CD8-positive, alpha-beta memory T cell (primary cell): Measurements from ENCODE around the gene ESRP2. TPM values are rescaled to one million over a fixed set of nuclear protein-coding genes. Genes with fewer than 3 reads are reported as not detected.

Source experiments
- CTCF ChIA-PET: fragments of 350-600 bp; sonication (Branson Sonifier 250); formaldehyde crosslinking; loops from one replicate; lab custom pipeline; 2021; ENCODE audit warnings: antibody characterized with exemption; lab: Charles Lee
- POLR2A ChIA-PET: fragments of 350-600 bp; sonication (Branson Sonifier 250); formaldehyde crosslinking; loops from one replicate; lab custom pipeline; 2021; ENCODE audit warnings: antibody characterized with exemption; lab: Charles Lee
- DNase-seq, 5 donors: peaks; one replicate each; pipeline versions ENCODE4 v3.0.0 to v3.0.0-alpha.2; 2020 to 2022; ENCODE audit warnings: mixed read lengths in 1 of 5
- H3K27ac ChIP-seq: one replicate; pipeline ENCODE4 v1.7.0; 2013; ENCODE audit warnings: low read depth, mild to moderate bottlenecking, low read length, moderate library complexity
- H3K27me3 ChIP-seq: 2 replicates; pipeline ENCODE4 v1.7.0; 2013; ENCODE audit warnings: low read length, mild to moderate bottlenecking; ENCODE audit not compliant: insufficient read depth, poor library complexity, severe bottlenecking
- H3K36me3 ChIP-seq: 2 replicates; pipeline ENCODE4 v1.7.0; 2013; ENCODE audit warnings: mild to moderate bottlenecking, low read length, moderate library complexity; ENCODE audit not compliant: insufficient read depth
- H3K4me1 ChIP-seq: 2 replicates; pipeline ENCODE4 v1.7.0; 2013; ENCODE audit warnings: mild to moderate bottlenecking, low read length, moderate library complexity; ENCODE audit not compliant: insufficient read depth
- H3K4me3 ChIP-seq: 2 replicates; pipeline ENCODE4 v1.7.0; 2013; ENCODE audit warnings: mild to moderate bottlenecking, low read length
- H3K9me3 ChIP-seq: 2 replicates; pipeline ENCODE4 v1.7.0; 2013; ENCODE audit warnings: mild to moderate bottlenecking, low read length
- H3K27ac Mint-ChIP-seq, 8 donors: one replicate each; pipeline ENCODE4 v1.8.0; 2020 to 2021; ENCODE audit warnings: mixed read lengths in 8 of 8, mild to moderate bottlenecking in 6 of 8, inconsistent platforms in 3 of 8, moderate library complexity in 3 of 8
- H3K27me3 Mint-ChIP-seq, 2 donors: one replicate each; pipeline ENCODE4 v1.8.0; 2020 to 2021; ENCODE audit warnings: mixed read lengths in 2 of 2, mild to moderate bottlenecking in 1 of 2, moderate library complexity in 1 of 2
- H3K36me3 Mint-ChIP-seq, 3 donors: one replicate each; pipeline ENCODE4 v1.8.0; 2020 to 2021; ENCODE audit warnings: mixed read lengths in 3 of 3, inconsistent platforms in 1 of 3, mild to moderate bottlenecking in 1 of 3
- H3K4me1 Mint-ChIP-seq, 3 donors: one replicate each; pipeline ENCODE4 v1.8.0; 2020 to 2021; ENCODE audit warnings: mixed read lengths in 3 of 3, inconsistent platforms in 1 of 3, mild to moderate bottlenecking in 1 of 3
- H3K4me3 Mint-ChIP-seq, 7 donors: one replicate each; pipeline ENCODE4 v1.8.0; 2020 to 2021; ENCODE audit warnings: mixed read lengths in 7 of 7, mild to moderate bottlenecking in 6 of 7, moderate library complexity in 4 of 7, inconsistent platforms in 2 of 7
- H3K9me3 Mint-ChIP-seq, 5 donors: one replicate each; pipeline ENCODE4 v1.8.0; 2020 to 2022; ENCODE audit warnings: mixed read lengths in 5 of 5, mild to moderate bottlenecking in 3 of 5, moderate library complexity in 2 of 5, inconsistent platforms in 1 of 5
- polyA plus RNA-seq: library from polyadenylated mRNA; unstranded; fragments of 300-500 nt; fragmentation: Illumina TruSeq; gene quantifications from one replicate; pipeline ENCODE4 v1.2.3, GENCODE V29; 2021
- total RNA-seq, 2 experiments: library from RNA; stranded (reverse); gene quantifications; one replicate each; pipeline ENCODE4 v1.2.3, GENCODE V29; 2021

The ESRP2 gene
- total and polyA plus RNA-seq, 3 experiments from 2014 or later, result 0.11 to 0.32 (median 0.27) TPM

DNA sequence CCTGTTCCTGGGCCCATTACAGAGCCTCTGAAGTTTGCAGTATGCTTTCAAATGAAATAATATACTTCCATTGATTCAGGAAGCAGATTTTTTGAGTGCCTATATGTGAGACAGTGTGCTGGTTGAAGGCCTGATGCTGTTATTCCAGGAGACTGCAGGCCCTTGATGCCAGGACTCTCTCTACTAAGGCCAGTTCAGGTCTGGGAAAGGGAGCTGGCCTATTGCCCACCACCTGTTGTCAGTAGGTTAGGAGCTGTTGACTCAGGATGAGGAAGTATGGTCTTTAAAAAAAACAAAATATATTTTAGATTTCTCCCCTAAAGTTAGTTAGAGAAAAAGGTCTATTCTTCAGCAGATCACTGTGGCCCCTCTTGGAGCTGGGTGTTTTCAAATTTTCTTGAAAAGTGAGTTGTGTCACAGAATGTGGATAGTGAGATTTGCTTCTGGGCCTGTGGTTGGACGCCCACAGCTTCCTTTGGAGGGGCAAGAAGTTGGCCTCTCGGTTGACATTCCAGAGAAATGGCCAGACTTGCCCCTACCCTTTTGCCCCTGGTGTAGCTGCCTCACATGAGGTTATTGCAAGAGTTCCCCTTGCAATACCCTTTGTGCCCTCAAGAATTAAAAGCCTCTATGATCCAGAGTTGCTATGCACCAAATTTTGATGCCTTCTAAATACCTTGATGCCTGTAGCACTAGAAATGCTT, 7.9 kb downstream of the ESRP2 start:
- peak overlapping the region in 2 of 7 donors; percentile 10 to 46 for H3K4me3 Mint-ChIP-seq
- H3K36me3 ChIP-seq, result peaks cover 4% of the 10 kb centered on the region
- no peak for DNase-seq

DNA sequence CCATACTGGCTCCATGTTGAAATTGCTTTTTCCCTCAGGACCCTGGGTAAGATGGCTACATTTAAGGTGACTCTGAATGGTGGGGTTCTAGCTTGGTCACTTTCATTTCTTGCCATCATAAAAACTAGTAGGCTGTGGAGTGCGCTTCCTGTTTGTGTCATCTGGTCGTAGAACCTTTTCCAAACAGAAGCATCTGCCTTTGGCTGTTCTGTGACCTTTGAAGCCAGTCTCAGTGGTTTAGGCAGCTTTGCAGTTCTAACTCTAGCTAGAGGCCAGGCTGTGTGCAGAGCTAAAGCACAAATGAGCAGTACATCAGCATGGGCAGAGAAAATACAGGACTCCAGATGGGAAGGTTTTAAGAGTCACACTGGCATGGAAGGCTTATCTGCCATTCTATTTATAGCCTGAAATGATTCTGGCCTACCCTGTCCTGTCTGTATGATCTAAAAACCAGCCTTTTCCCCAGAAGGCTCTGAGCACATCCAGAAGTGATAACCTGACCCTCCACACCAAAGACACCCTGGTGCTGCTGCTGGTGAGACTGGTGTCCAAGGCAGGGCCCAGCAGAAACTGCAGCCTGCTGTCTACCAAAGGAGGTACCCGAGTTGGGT, 8.6 kb downstream of the ESRP2 start:
- H3K4me3 ChIP-seq, result no peak overlapping the region

More for the DNA sequence above, 7.9 kb downstream of the ESRP2 start:
- ChIA-PET CTCF (interaction anchor here (0.7 to 2.9 kb wide), 14 partner anchors 9 to 707 kb away, joined by 3 to 12 read pairs (median 4); partner anchors contain the start of genes PRMT7 and SLC7A6OS), POLR2A (interaction anchor here (1.5 kb wide), 1 partner anchor 135 kb away, joined by 7 read pairs; no protein-coding TSS in a partner anchor)
- Histone ChIP-seq H3K27ac (no peak overlapping the region), H3K4me1 (peaks cover 32% of the 10 kb centered on the region), H3K9me3 (no peaks in the 10 kb centered on the region), H3K27me3 (no peaks in the 10 kb centered on the region), H3K4me3 (no peak overlapping the region)
- H3K4me1 Mint-ChIP-seq, result peaks cover 22 to 40% (median 39%) of the 10 kb centered on the region in 3 donors
- H3K36me3 Mint-ChIP-seq, result peaks cover 0 to 54% (median 0%) of the 10 kb centered on the region in 3 donors
- H3K27me3 Mint-ChIP-seq, result peaks cover 0 to 4% of the 10 kb centered on the region in 2 donors
- peak overlapping the region in 7 of 8 donors; percentile 38 to 85 (median 74) for H3K27ac Mint-ChIP-seq
- no peaks in the 10 kb centered on the region for H3K9me3 Mint-ChIP-seq

DNA sequence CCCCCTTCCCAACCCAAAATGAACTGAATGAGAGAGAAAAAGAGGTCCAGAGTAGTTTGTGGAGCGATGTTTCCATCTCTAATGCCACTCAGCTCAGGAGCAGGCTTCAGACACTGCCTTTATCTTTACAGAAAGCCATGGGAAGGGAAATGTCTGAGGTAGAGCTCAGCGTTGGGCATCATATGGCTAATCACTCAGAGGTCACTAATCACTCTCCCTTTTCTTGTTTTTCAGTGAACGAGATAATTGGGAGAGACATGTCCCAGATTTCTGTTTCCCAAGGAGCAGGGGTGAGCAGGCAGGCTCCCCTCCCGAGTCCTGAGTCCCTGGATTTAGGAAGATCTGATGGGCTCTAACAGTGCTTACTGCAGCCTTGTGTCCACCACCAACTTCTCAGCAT, 9.8 kb downstream of the ESRP2 start:
- POLR2A ChIA-PET, result no interaction called here
- Histone ChIP-seq H3K4me1 (peaks cover 32% of the 10 kb centered on the region), H3K36me3 (peaks cover 15% of the 10 kb centered on the region), H3K4me3 (no peak overlapping the region), H3K9me3 (no peaks in the 10 kb centered on the region), H3K27me3 (no peaks in the 10 kb centered on the region), H3K27ac (no peak overlapping the region)
- CTCF ChIA-PET, result interaction anchor here (2.9 kb wide), 1 partner anchor 12 kb away, joined by 12 read pairs; no protein-coding TSS in a partner anchor
- Mint-ChIP-seq H3K4me3 (no peak overlapping the region), H3K4me1 (peaks cover 24 to 47% (median 42%) of the 10 kb centered on the region in 3 donors), H3K36me3 (peaks cover 0 to 65% (median under 1%) of the 10 kb centered on the region in 3 donors), H3K9me3 (no peaks in the 10 kb centered on the region), H3K27me3 (peaks cover 0 to 3% of the 10 kb centered on the region in 2 donors), H3K27ac (peak overlapping the region in 5 of 8 donors; percentile 14 to 77 (median 47))
- DNase-seq, result no peak

More for the DNA sequence above, 8.6 kb downstream of the ESRP2 start:
- Histone ChIP-seq H3K27me3 (no peaks in the 10 kb centered on the region), H3K4me1 (peaks cover 32% of the 10 kb centered on the region), H3K9me3 (no peaks in the 10 kb centered on the region), H3K27ac (no peak overlapping the region), H3K36me3 (peaks cover 10% of the 10 kb centered on the region)
- peaks cover 0 to 60% (median 0%) of the 10 kb centered on the region in 3 donors for H3K36me3 Mint-ChIP-seq
- POLR2A ChIA-PET, result no interaction called here
- H3K27ac Mint-ChIP-seq, result peak overlapping the region in 7 of 8 donors; percentile 7 to 77 (median 42)
- H3K4me1 Mint-ChIP-seq, result peaks cover 22 to 42% (median 40%) of the 10 kb centered on the region in 3 donors
- no peaks in the 10 kb centered on the region for H3K9me3 Mint-ChIP-seq
- DNase-seq, result no peak
- CTCF ChIA-PET, result interaction anchor here (0.9 to 2.9 kb wide), 5 partner anchors 8 to 235 kb away, joined by 3 to 12 read pairs (median 3); partner anchors contain the start of gene NFATC3
- H3K4me3 Mint-ChIP-seq, result peak overlapping the region in 1 of 7 donors; percentile 2
- peaks cover 0 to 4% of the 10 kb centered on the region in 2 donors for H3K27me3 Mint-ChIP-seq

DNA sequence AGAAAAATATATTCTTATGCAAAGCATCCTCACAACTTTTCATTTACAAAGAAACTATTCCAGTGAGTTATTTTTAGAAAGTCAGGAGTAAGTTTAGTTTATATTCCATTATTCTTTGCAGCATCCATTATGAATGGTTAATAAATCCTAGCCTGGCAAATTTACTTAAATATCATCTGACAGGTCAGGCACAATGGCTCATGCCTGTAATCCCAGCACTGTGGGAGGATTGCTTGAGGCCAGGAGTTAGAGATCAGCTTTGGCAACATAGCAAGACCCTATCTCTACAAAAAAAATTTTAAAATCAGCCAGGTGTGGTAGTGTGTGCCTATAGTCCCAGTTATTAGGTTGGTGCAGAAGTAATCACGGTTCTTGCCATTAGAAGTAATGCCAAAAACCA, 12.9 kb downstream of the ESRP2 start:
- ChIA-PET CTCF (no interaction called here), POLR2A (no interaction called here)
- H3K27ac ChIP-seq, result no peak overlapping the region
- no peak for DNase-seq
- no peaks in the 10 kb centered on the region for H3K9me3 ChIP-seq
- H3K27ac Mint-ChIP-seq, result peak overlapping the region in 3 of 8 donors; percentile 9 to 78 (median 22)
- peaks cover 0 to 59% (median 2%) of the 10 kb centered on the region in 3 donors for H3K36me3 Mint-ChIP-seq
- H3K27me3 Mint-ChIP-seq, result no peaks in the 10 kb centered on the region
- no peaks in the 10 kb centered on the region for H3K9me3 Mint-ChIP-seq
- no peak overlapping the region for H3K4me3 ChIP-seq
- peaks cover 16% of the 10 kb centered on the region for H3K36me3 ChIP-seq
- H3K27me3 ChIP-seq, result no peaks in the 10 kb centered on the region
- no peak overlapping the region for H3K4me3 Mint-ChIP-seq
- H3K4me1 ChIP-seq, result peaks cover 22% of the 10 kb centered on the region
- peaks cover 29 to 44% (median 33%) of the 10 kb centered on the region in 3 donors for H3K4me1 Mint-ChIP-seq

DNA sequence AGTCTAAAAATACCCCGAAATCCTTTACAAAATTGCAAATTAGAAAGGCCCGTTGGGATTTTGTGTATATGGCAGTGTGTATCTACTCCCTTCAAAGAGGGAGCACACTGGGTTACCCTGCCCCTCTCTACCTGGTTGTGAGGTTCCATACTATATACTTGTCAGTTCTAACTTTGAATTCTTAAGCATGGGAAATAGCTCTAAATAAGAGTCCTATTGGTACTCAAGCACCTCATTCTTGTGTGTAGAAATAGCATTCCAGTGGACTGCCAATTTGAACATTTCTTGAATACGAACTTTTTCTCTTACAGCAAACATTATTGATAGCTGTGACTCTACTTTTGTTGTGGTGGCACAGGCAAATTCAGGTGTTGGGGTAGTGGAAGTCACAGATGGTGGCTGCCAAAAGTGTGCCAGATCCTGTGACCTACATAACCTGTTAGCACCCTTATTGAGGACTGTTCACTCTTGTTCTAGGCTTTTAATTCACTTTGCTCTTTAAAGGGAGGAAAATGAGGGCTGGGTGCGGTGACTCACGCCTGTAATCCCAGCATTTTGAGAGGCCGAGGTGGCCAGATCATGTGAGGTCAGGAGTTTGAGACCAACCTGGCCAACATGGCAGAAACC, 16.1 kb downstream of the ESRP2 start:
- CTCF ChIA-PET, result interaction anchor here (1.2 kb wide), 2 partner anchors 8 to 14 kb away, joined by 3 read pairs; no protein-coding TSS in a partner anchor

DNA sequence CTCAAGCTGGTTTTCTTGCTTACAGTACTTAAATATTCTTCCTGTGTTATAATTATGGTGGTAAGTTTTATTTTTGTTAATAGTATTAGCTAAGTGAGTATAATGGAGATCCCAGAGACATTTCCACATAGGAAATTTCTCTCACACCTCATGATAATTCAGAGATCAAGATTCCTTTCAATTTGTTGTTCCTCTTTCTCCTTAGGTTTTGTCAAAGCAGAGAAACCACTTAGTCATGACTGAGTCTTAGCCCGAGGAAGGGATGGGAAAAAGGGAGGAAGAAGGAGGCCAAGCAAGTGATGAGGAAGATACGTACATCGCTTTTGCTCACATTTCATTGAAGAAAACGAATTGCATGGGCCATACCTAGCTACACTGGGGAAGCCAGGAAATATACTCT, 18.4 kb downstream of the ESRP2 start:
- Histone ChIP-seq H3K27me3 (no peaks in the 10 kb centered on the region), H3K27ac (no peak overlapping the region), H3K4me3 (no peak overlapping the region), H3K4me1 (no peaks in the 10 kb centered on the region), H3K36me3 (peaks cover 12% of the 10 kb centered on the region), H3K9me3 (no peaks in the 10 kb centered on the region)
- no peaks in the 10 kb centered on the region for H3K27me3 Mint-ChIP-seq
- no peaks in the 10 kb centered on the region for H3K9me3 Mint-ChIP-seq
- H3K36me3 Mint-ChIP-seq, result peaks cover 0 to 56% (median 7%) of the 10 kb centered on the region in 3 donors
- ChIA-PET CTCF (no interaction called here), POLR2A (interaction anchor here (0.6 kb wide), 1 partner anchor 25 kb away, joined by 10 read pairs; no protein-coding TSS in a partner anchor)
- H3K4me3 Mint-ChIP-seq, result peak overlapping the region in 1 of 7 donors; percentile 23
- H3K4me1 Mint-ChIP-seq, result peaks cover 21 to 30% (median 24%) of the 10 kb centered on the region in 3 donors
- H3K27ac Mint-ChIP-seq, result peak overlapping the region in 7 of 8 donors; percentile 20 to 91 (median 55)
- DNase-seq, result no peak

More for the DNA sequence above, 16.1 kb downstream of the ESRP2 start:
- peaks cover 14 to 26% (median 22%) of the 10 kb centered on the region in 3 donors for H3K4me1 Mint-ChIP-seq
- peak overlapping the region in 7 of 8 donors; percentile 70 to 94 (median 84) for H3K27ac Mint-ChIP-seq
- Histone ChIP-seq H3K27ac (no peak overlapping the region), H3K27me3 (no peaks in the 10 kb centered on the region), H3K4me1 (no peaks in the 10 kb centered on the region), H3K9me3 (no peaks in the 10 kb centered on the region), H3K36me3 (peaks cover 16% of the 10 kb centered on the region), H3K4me3 (no peak overlapping the region)
- H3K4me3 Mint-ChIP-seq, result peak overlapping the region in 5 of 7 donors; percentile 8 to 70 (median 60)
- POLR2A ChIA-PET, result no interaction called here
- H3K9me3 Mint-ChIP-seq, result no peaks in the 10 kb centered on the region
- DNase-seq, result no peak
- peaks cover 0 to 53% (median 7%) of the 10 kb centered on the region in 3 donors for H3K36me3 Mint-ChIP-seq
- no peaks in the 10 kb centered on the region for H3K27me3 Mint-ChIP-seq

DNA sequence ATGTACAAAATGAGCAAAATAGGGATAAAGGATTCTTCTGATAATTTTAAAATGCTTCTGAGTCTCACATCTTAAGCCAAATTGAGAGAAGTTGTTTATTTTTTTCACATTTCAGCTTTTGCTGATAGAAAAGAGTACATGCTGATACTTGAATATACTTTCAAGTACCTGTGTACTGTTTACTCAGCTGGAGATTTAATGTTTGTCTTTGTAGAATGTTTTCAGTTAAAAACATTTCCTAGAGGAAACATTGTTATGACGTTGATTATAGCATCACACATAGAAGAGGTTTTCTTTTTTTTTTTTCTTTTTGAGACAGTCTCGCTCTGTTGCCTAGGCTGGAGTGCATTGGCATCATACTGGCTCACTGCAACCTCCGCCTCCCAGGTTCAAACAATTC, 19.7 kb downstream of the ESRP2 start:
- no peak overlapping the region for H3K4me3 ChIP-seq
- Mint-ChIP-seq H3K27me3 (no peaks in the 10 kb centered on the region), H3K4me1 (peaks cover 31 to 37% (median 32%) of the 10 kb centered on the region in 3 donors), H3K36me3 (peaks cover 0 to 52% (median 7%) of the 10 kb centered on the region in 3 donors), H3K27ac (peak overlapping the region; percentile 12 to 76 (median 58)), H3K4me3 (no peak overlapping the region), H3K9me3 (no peaks in the 10 kb centered on the region)
- H3K27me3 ChIP-seq, result no peaks in the 10 kb centered on the region
- no peak overlapping the region for H3K27ac ChIP-seq
- no peak for DNase-seq
- peaks cover 5% of the 10 kb centered on the region for H3K36me3 ChIP-seq
- peaks cover 7% of the 10 kb centered on the region for H3K4me1 ChIP-seq
- ChIA-PET CTCF (interaction anchor here (0.9 to 1.9 kb wide), 2 partner anchors 14 to 123 kb away, joined by 3 to 5 read pairs; no protein-coding TSS in a partner anchor), POLR2A (interaction anchor here (0.6 kb wide), 1 partner anchor 110 kb away, joined by 3 read pairs; no protein-coding TSS in a partner anchor)
- H3K9me3 ChIP-seq, result no peaks in the 10 kb centered on the region
